Karpas-422 (cell line): ENCODE results near the gene TM2D3. TPM values are rescaled to one million over a fixed set of nuclear protein-coding genes. Genes with fewer than 3 reads are reported as not detected.

ENCODE experiments used
- DNase-seq: peaks from one replicate; pipeline ENCODE4 v3.0.0-alpha.2; 2015
- H2AFZ ChIP-seq: fragments of 200-600 bp; sonication (generic); 2 replicates; pipeline ENCODE4 v1.6.1; 2014; ENCODE audit warnings: antibody characterized with exemption, low read length, mixed read lengths
- H3K27ac ChIP-seq: fragments of 200-600 bp; sonication (generic); 2 replicates; pipeline ENCODE4 v1.5.1; 2014; ENCODE audit warnings: mild to moderate bottlenecking, low read length, moderate library complexity
- H3K27me3 ChIP-seq: fragments of 200-600 bp; sonication (generic); 2 replicates; pipeline ENCODE4 v1.6.1; 2014; ENCODE audit warnings: low read length, mixed read lengths
- H3K36me3 ChIP-seq: fragments of 200-600 bp; sonication (generic); 2 replicates; pipeline ENCODE4 v1.6.1; 2014; ENCODE audit warnings: low read length, mixed read lengths; ENCODE audit not compliant: insufficient read depth
- H3K4me1 ChIP-seq: fragments of 200-600 bp; sonication (generic); 2 replicates; pipeline ENCODE4 v1.6.1; 2014; ENCODE audit warnings: mild to moderate bottlenecking, low read length, mixed read lengths
- H3K4me2 ChIP-seq: fragments of 200-600 bp; sonication (generic); 2 replicates; pipeline ENCODE4 v1.6.1; 2014; ENCODE audit warnings: low read length, low read depth, mild to moderate bottlenecking; ENCODE audit not compliant: poor library complexity, severe bottlenecking
- H3K4me3 ChIP-seq: fragments of 200-600 bp; sonication (generic); 2 replicates; pipeline ENCODE4 v1.5.1; 2014; ENCODE audit warnings: mild to moderate bottlenecking, antibody characterized with exemption, low read length, mixed read lengths
- H3K79me2 ChIP-seq: fragments of 200-600 bp; sonication (generic); 2 replicates; pipeline ENCODE4 v1.6.1; 2014; ENCODE audit warnings: mild to moderate bottlenecking, low read length, mixed read lengths
- H3K9ac ChIP-seq: fragments of 200-600 bp; sonication (generic); 2 replicates; pipeline ENCODE4 v1.6.0; 2014; ENCODE audit warnings: low read length
- H3K9me2 ChIP-seq: fragments of 200-600 bp; sonication (generic), shearing (Covaris generic); replicated peaks from 2 replicates; pipeline ENCODE4 v1.6.0; 2014; ENCODE audit warnings: mild to moderate bottlenecking, low read length, moderate library complexity; ENCODE audit not compliant: insufficient read depth
- H3K9me3 ChIP-seq: fragments of 300-700, 200-600 bp; sonication (generic); 2 replicates; pipeline ENCODE4 v1.6.1; 2014; ENCODE audit warnings: low read length, mixed read lengths
- H4K20me1 ChIP-seq: fragments of 200-600 bp; sonication (generic); 2 replicates; pipeline ENCODE4 v1.6.1; 2014; ENCODE audit warnings: mild to moderate bottlenecking, antibody characterized with exemption, low read length, low read depth; ENCODE audit not compliant: insufficient read depth
- total RNA-seq: library from RNA; depleted of rRNA; stranded (reverse); fragments of >200 nt; shearing (Covaris generic); gene quantifications from 2 replicates; pipeline ENCODE4 v1.2.3, GENCODE V29; 2014; ENCODE audit warnings: low replicate concordance

TM2D3 gene
- total RNA-seq, 1 experiment from 2014 or later: 42.2 TPM

DNA sequence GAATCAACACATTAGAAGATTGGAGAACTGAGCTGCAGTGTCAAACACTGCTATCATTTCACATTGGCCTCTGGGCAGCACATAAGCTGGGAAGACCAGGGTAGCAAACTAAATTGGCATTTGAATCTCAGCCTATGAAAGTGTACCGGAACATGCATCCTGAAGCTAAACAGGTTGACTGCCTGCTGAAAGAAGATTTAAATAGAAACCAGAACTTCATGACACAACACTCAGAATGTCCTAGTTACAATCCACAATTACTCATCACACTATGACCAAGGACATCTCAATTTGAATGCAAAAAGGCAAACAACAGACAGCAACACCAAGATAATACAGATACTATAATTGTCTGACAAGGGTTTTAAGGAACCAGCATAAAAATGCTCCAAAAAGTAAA is 26.2 kb downstream of the TM2D3 start:
- H3K4me2 ChIP-seq: no peak overlapping the region

DNA sequence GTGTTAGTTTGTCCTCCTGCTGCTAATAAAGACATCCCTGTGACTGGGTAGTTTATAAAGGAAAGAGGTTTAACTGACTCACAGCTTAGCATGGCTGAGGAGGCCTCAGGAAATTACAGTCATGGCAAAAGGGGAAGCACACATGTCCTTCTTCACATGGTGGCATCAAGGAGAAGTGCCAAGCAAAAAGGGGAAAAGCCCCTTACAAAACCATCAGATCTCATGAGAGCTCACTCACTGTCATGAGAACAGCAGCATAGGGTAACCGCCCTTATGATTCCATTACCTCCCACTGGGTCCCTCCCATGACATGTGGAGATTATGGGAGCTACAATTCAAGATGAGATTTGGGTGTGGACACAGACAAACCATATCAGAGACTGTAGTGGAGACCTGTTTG is 27.0 kb downstream of the TM2D3 start:
- Histone ChIP-seq H2AFZ (no peak overlapping the region), H3K9me3 (no peaks in the 10 kb centered on the region), H3K36me3 (no peaks in the 10 kb centered on the region), H3K4me3 (no peak overlapping the region), H3K27me3 (no peaks in the 10 kb centered on the region), H3K4me2 (no peak overlapping the region), H3K79me2 (no peaks in the 10 kb centered on the region), H3K9ac (no peak overlapping the region), H3K27ac (no peak overlapping the region), H3K4me1 (no peaks in the 10 kb centered on the region), H4K20me1 (no peaks in the 10 kb centered on the region), H3K9me2 (no peaks in the 10 kb centered on the region)
- DNase-seq: no peak

More for the DNA sequence above, 26.2 kb downstream of the TM2D3 start:
- Histone ChIP-seq H3K27me3 (no peaks in the 10 kb centered on the region), H3K9me3 (no peaks in the 10 kb centered on the region), H3K4me1 (no peaks in the 10 kb centered on the region), H3K9me2 (no peaks in the 10 kb centered on the region), H2AFZ (no peak overlapping the region), H3K36me3 (no peaks in the 10 kb centered on the region), H3K27ac (no peak overlapping the region), H4K20me1 (no peaks in the 10 kb centered on the region), H3K4me3 (no peak overlapping the region), H3K9ac (no peak overlapping the region), H3K79me2 (no peaks in the 10 kb centered on the region)
- DNase-seq: no peak

DNA sequence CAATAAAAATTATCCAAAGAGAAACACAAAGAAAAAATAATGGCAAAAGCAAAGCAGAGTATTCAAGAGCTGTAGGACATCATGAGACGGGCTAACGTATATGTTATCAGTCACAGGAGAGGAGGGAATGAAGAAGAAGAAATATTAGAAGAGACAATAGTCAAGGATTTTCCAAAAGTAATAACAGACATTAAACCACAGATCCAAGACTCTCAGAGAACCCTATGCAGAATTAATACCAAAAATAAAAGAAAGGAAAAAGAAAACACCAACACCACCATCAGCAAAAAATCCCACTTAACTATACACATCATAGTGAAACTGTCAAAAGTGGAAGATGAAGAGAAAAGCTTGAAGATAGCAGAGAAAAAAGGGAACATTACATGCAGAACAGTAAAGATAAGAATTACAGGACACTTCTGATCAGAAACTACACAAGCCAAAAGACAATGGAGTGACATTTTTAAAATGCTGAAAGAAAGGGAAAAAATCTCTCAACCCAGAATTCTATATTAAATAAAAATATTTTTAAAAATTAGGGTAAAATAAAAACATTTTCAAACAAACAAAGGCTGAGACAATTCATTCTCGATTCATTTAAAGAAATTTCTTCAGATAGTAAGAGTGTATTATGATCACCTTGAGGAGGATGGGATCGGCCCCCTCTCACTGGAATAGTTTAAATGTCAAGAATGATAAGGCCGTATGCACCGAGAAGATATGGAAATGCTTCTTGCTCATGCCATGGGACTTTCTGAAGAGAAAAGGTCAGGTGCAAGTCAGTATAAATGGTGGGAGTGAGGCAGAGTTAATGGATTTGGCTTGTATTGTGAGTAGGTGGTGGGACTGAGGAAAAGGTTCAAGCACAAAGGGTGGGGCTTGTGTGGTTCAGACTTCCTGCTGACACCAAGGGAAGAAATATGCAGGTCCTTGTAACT is 28.5 kb downstream of the TM2D3 start:
- no peak for DNase-seq

DNA sequence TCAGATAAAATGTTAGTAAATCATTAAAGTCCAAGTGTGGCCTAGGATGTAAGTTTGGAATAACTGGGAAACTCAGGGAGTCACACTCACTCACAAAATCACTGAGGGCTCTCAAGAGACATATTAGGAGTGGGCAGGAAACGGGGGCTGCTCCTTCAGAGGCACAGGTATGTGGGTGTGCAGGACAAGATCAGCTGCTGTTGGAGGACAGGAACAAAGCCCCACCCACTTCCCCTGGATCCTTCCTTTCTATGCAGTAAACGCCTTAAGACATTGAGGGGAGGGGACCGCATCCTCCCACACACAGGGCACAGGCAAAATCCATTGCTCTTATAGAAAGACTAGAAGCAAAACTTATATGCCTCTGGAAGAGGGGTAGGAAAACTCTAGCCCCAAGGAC is 30.2 kb downstream of the TM2D3 start:
- H2AFZ ChIP-seq: no peak overlapping the region
- H3K27me3 ChIP-seq: no peaks in the 10 kb centered on the region
- H3K9ac ChIP-seq: no peak overlapping the region
- H3K36me3 ChIP-seq: no peaks in the 10 kb centered on the region
- H3K4me3 ChIP-seq: no peak overlapping the region
- no peaks in the 10 kb centered on the region for H4K20me1 ChIP-seq
- DNase-seq: no peak
- H3K4me2 ChIP-seq: no peak overlapping the region
- no peaks in the 10 kb centered on the region for H3K9me2 ChIP-seq
- no peaks in the 10 kb centered on the region for H3K4me1 ChIP-seq
- no peaks in the 10 kb centered on the region for H3K9me3 ChIP-seq
- no peak overlapping the region for H3K27ac ChIP-seq
- no peaks in the 10 kb centered on the region for H3K79me2 ChIP-seq

More for the DNA sequence above, 28.5 kb downstream of the TM2D3 start:
- no peaks in the 10 kb centered on the region for H3K9me3 ChIP-seq
- H3K9me2 ChIP-seq: no peaks in the 10 kb centered on the region
- H2AFZ ChIP-seq: no peak overlapping the region
- H3K36me3 ChIP-seq: no peaks in the 10 kb centered on the region
- H3K79me2 ChIP-seq: no peaks in the 10 kb centered on the region
- no peaks in the 10 kb centered on the region for H3K27me3 ChIP-seq
- no peaks in the 10 kb centered on the region for H4K20me1 ChIP-seq
- H3K4me2 ChIP-seq: no peak overlapping the region
- H3K4me3 ChIP-seq: no peak overlapping the region
- H3K9ac ChIP-seq: no peak overlapping the region
- H3K4me1 ChIP-seq: no peaks in the 10 kb centered on the region
- H3K27ac ChIP-seq: no peak overlapping the region

DNA sequence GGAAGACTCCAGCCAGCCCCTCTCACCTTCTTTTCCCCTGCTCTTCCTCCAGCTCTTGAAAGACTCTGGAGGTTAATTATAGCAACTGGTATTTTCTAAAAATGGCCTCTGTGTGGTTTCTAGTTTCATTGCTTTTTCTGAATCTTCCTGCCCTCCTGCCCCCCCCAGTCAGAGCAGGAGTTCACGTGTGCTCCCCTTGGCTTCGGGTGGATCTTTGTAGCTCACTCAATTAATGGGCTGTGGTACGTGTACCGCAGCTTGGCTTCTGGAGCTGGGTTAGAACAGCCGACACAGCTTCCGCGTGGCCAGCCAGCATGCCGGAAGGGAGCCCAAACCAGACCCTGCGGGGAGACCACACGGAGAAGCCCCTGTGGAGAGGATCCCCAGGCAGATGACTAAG is 31.5 kb downstream of the TM2D3 start:
- H3K4me2 ChIP-seq: no peak overlapping the region
- no peaks in the 10 kb centered on the region for H4K20me1 ChIP-seq

DNA sequence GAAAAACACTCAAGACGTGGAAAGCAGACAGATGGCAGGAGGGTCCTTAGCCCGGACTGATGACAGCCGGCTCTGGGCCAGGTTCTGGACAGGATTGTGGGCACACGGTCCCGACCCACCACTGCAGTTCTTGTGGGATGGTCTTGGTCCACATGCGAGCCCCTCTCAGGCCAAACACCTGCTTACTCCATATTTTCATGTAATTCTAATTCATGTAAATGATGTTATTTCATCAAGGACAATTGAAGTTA is 32.6 kb downstream of the TM2D3 start:
- Histone ChIP-seq H3K27ac (no peak overlapping the region), H3K79me2 (no peaks in the 10 kb centered on the region), H4K20me1 (no peaks in the 10 kb centered on the region), H2AFZ (no peak overlapping the region), H3K4me3 (no peak overlapping the region), H3K4me2 (no peak overlapping the region), H3K9ac (no peak overlapping the region), H3K9me3 (no peaks in the 10 kb centered on the region), H3K4me1 (no peaks in the 10 kb centered on the region), H3K9me2 (no peaks in the 10 kb centered on the region), H3K36me3 (no peaks in the 10 kb centered on the region), H3K27me3 (no peaks in the 10 kb centered on the region)
- DNase-seq: no peak

More for the DNA sequence above, 31.5 kb downstream of the TM2D3 start:
- Histone ChIP-seq H3K9me2 (no peaks in the 10 kb centered on the region), H3K4me1 (no peaks in the 10 kb centered on the region), H3K79me2 (no peaks in the 10 kb centered on the region), H3K4me3 (no peak overlapping the region), H3K27me3 (no peaks in the 10 kb centered on the region), H3K9me3 (no peaks in the 10 kb centered on the region), H3K27ac (no peak overlapping the region), H2AFZ (no peak overlapping the region), H3K36me3 (no peaks in the 10 kb centered on the region), H3K9ac (no peak overlapping the region)
- DNase-seq: no peak

DNA sequence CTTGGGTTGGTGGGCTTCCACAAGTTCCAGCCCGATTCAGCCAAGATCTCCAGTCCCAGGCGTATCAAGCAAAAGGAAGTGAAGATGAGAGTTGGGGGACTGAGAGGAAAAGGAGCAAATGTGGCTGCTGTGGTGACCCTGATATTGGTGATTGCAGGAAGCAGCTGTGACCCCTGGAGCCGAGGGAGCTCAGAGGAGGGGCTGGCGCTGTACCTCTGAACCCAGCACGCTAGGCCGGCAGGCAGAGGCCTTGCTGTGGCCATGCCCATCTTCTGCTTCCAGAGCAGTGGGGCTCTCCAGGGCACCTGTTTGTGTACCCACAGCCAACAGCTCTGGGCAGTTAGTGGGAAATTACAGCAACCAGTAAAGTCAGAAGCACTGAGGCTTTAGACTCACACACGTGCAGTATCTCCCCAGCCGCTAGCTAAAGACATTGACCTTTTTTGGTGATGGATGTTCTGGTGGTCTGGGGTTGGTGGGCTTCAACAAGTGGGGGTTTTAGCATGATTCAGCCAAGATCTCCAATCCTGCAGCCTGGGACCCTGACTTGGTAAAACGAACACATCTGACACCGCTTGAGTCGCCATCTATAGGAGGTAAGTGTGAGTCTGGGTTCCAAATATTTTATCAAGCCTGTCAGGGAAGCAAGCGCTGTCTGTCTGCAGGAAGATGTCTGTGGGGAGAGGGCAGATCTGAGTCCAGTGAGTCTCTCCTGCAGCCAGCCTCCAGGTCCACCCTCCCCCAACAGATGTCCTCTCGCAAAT is 33.1 kb downstream of the TM2D3 start:
- H3K27me3 ChIP-seq: no peaks in the 10 kb centered on the region
- no peaks in the 10 kb centered on the region for H3K36me3 ChIP-seq
- H3K79me2 ChIP-seq: no peaks in the 10 kb centered on the region
- H3K4me2 ChIP-seq: no peak overlapping the region
- no peak overlapping the region for H2AFZ ChIP-seq
- H3K4me1 ChIP-seq: no peaks in the 10 kb centered on the region
- no peak overlapping the region for H3K27ac ChIP-seq
- H3K4me3 ChIP-seq: no peak overlapping the region
- no peaks in the 10 kb centered on the region for H3K9me2 ChIP-seq
- no peaks in the 10 kb centered on the region for H3K9me3 ChIP-seq
- no peak overlapping the region for H3K9ac ChIP-seq
- DNase-seq: no peak
- no peaks in the 10 kb centered on the region for H4K20me1 ChIP-seq

DNA sequence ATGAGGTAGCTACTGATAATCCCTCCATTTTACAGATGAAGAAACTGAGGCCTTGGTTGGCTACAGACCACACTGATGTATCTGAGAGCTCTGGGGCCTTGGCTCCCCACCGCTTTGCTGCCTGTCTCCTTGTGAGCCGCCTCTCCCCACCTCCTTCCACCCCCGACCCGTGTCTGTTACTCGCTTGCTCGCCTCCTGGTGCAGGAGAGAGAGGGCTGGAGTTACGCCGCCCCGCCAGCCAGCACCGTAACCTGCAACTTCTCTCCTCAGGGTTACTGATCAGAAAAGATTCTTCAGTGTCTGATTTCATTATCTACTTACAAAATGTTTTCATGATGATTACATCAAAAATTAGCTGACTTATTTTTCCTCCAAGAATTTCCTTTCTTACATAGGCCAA is 34.1 kb downstream of the TM2D3 start:
- Histone ChIP-seq H3K4me1 (no peaks in the 10 kb centered on the region), H3K79me2 (no peaks in the 10 kb centered on the region), H3K27ac (no peak overlapping the region), H4K20me1 (no peaks in the 10 kb centered on the region), H2AFZ (no peak overlapping the region), H3K4me2 (no peak overlapping the region), H3K4me3 (no peak overlapping the region), H3K9me2 (no peaks in the 10 kb centered on the region), H3K9ac (no peak overlapping the region), H3K27me3 (no peaks in the 10 kb centered on the region), H3K9me3 (no peaks in the 10 kb centered on the region), H3K36me3 (no peaks in the 10 kb centered on the region)
- DNase-seq: no peak
